T-helper 22 cell (primary cell): ENCODE measurements around the gene ZSCAN31.
"Not testable (repeated sequence)": the region's sequence is repeated elsewhere in the genome, so short reads cannot be mapped to it uniquely, and the experiment has no call there.

Experiments
- DNase-seq: peaks from one replicate; pipeline ENCODE4 v3.0.0-alpha.2; 2020; ENCODE audit warnings: low read depth

ZSCAN31 gene

DNA sequence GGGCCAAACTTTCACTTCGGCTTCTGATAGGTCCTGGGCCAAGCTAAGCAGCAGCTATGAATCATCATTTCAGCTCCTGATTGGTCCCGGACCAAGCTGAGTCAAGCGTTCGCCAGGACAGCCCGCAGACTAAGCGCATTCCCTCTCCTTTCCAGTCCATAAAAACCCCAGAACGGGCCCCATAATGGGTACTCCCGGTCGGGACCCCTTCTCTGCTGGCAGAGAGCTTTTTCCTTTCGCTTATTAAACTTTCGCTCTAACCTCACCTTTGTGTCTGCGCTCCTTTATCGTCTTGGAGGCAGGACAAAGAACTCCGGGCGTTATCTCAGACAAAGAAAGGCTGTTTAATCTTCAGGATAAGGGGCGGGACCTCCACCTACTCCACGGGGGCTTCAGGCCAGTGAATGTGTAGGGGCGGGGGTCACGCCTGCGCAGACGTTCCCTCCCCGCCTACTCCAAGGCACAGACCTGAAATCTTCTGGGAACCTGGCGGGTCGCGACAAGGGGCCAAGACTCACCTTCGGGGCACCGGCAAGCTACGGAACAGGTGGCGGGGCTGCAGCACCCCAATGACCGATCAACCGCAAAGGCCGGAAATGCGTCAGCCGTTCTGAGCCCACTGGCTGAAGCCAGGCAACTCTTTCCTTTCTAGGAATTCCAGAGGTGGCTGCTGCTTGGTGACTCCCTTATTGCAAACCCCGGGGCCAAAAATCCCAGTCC is at the start of gene ZSCAN31:
Gene ZSCAN31, minus strand, starts transcription at position 585 of the 720 bp plus-strand sequence. CDS start 6,465 bp downstream, outside the sequence.
- peak; percentile 71 for DNase-seq

DNA sequence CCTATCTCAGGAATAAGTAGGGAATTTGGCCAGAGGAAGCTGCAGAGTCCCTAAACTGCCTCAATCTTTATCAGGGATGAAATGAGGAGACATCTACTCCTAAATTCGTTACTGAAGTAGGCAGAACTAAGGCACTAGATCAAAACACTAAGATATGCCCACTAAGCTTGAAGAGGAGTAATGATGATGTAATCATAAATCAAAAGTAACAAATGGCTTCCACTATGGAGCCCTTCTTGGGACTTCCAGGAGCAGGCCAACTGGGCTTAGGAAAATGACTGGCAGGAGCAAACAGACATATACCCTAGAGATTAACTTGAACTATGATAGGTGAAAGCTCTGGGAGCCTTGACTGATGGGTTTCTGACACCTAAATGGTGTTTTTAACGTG is 48.2 kb upstream of the ZSCAN31 start:
- DNase-seq, result no peak

DNA sequence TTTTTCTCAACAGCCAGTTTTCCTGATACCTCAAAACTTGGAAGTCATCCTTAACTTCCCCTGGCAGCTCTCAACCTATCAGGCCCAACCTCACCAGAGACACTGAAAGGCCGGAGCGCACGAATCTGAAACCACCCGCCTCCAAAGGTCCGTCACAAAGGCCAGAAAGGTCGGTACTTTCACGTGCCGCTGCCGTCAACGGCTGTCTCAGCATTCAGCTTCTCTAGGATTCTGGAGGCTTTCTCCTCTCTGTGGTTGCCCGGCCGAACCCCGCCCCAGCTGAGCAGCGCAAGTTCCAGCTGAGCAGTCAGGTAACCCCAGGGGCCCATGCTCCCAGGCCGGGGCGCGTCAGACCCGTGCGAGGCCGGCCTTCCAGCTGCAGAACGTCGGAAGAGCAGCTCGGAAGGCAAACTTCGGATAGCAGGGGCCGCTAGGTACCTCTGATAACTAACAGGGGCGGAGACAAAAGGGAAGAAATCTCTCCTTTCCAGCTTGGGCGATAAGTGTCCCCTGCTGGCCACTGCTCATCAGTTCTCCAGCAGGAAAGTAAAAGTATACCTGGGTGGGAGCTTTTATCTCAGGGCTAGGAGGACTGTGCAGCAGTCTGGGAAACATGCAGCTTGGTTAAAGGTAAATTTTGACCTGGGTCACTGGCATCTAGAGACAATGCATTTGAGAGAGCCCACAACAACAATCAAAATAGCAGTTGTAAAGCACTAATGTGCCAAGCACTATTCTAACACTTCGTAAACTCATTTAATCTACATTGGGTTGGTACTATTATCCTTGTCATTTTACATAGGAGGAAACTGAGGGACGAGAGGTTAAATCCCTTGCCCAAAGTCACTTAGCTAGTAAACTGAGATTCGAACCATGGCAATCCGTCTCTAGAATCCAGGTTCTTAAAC is 47.5 kb upstream of the ZSCAN31 start:
- no peak for DNase-seq

DNA sequence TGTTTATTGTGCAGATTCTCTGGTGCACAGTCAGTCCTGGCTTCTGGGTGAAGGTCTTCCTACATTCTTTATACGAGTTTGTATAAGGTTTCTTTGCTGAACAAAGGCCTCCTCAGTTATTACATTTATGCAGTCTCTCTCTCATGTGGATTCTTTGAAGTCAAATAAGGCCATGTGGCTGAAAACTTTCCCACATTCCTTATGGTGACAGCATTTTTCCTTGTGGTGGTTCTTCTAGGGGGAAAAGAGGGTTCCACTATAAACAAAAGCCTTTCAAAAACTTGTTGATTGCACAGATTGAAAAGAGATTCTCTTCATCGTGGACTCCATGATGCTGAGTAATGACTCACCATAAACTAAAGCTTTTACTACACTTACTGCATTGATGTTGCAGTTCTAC is 44.4 kb upstream of the ZSCAN31 start:
- DNase-seq, result no peak

DNA sequence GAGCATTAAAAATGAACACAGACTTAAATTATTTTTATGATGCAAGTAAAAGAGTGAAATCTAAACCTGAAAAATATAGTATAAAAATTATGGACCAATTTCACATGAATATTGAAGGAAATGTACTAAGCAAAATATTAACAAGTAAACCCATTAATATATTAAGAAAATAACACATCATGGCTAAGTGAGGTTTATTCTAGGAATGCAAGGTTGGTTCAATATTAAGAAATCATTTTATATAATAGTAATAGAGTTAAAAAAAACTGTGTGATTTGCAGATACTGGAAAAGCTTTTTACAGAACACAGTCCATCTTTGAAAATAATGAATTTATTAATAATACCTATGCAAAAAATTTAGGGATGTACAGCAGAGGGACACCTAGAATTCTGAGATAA is 42.7 kb upstream of the ZSCAN31 start:
- DNase-seq, result no peak

DNA sequence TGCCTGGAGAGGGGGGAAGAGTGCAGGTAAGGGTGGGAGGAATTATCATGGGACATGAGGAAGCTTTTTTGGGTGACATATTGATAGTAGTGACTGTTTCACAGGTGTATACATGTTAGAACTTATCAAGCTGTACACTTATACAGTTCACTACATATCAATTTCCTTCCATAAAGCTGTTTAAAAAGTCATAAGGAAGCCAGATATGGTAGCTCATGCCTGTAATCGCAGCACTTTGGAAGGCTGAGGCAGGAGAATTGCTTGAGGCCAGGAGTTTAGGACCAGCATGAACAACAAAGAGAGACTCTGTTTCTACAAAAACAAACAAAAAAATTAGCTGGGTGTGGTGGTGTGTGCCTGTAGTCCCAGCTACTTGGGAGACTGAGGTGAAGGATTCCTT is 41.9 kb upstream of the ZSCAN31 start:
- DNase-seq, result no peak

DNA sequence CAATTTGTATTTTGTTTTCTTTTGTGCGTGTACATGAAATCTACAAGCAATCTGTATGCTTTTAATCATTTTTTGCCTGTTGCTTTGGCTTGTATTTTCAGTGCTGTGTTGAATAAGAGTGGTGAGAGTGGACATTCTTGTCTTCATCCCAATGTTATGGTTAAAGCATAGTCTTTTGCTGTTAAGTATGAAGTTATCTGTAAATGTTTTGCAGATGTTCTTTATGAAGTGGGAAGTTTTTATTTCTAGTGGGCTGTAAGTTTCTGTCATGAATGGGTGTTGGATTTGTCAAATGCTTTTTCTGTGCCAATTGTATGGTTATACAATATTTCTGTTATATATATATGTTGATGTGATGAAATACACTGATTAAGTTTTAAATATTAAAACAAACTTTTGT is 38.0 kb upstream of the ZSCAN31 start:
- no peak for DNase-seq

DNA sequence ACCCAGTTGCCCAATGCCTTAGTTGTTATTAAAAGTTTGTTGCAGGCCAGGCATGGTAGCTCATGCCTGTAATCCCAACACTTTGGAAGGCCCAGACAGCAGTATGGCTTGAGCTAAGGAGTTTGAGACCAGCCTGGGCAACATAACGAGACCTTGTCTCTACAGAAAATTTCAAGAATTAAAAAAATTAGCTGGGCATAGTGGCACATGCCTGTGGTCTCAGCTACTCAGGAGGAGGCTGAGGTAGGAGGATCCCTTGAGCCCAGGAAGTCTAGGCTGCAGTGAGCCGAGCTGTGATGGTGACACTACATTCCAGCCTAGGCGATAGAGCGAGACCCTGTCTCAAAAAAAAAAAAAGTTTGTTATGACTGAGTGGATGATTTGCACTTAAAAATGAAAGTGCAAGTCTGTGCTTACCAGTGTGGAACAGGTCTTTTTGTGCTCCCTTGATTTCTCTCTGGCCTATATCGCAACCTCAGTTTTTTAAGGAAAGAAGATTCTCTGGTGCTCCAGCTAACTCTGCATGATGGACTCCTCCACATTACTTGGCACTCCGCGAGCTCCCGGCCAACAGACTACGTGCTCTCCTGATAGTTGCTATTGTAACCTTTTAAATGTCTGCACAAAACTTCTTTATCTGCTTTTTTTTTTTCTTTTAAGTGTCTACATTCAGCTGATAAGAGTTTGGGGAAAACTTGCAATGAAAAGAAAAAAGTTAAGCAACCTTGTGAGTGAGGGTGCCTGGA is 35.9 kb upstream of the ZSCAN31 start:
- DNase-seq, result no peak

DNA sequence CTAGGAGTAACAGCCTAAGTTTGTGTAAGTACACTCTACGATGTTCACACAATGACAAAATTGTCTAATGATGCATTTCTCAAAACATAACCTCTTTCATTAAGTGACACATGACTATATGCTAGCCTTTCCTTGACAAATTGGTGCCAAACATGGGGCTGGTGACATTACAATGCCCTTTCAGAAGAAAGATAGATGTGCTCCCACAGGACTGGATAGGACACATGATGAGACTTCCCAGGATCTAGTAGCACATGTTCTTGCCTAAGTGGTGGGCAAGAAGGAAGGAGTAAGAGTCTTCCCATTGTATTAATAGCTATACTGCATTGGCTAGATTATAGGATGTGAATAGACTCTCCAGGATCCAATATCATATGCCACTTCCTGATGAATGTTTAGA is 35.3 kb upstream of the ZSCAN31 start:
- no peak for DNase-seq

GRCh38 chr6:28370440-28370839 is 34.5 kb upstream of the ZSCAN31 start:
- DNase-seq, result no peak

DNA sequence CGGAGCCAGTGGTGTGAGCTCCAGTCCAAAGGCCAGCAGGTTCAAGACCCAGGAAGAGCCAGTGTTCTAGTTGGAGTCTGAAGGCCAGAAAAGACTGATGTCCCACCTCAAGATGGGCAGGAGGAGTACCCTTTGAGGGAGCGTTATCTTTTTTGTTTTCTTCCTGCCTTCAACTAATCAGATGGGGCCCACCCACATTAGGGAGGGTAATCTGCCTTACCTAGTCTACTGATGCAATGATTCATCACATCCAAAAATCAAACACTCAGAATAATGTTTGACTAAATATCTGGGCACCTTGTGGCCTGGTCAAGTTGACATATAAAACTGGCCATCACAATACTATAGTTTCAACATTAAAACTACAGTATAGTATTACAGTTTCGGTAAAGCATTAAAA is 33.5 kb upstream of the ZSCAN31 start:
- DNase-seq, result no peak

DNA sequence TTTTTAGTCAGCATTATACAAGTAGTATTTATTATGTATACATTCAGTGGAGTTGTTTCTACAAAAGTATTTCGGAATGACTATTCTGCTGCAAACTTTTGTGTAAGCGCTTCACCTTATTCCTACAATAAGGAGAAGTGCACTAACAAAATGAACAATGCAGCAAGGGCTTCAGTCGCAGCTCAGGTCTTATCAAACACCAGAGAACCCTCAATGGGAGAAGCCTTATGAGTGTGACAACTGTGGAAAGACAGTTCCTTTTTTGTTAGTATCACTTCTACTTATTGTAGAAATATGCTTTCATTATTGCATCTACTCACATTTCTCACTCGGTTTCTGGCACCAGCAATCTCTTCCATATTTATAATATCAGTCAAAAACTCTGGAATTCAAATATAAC is 32.6 kb upstream of the ZSCAN31 start:
- DNase-seq, result no peak

GRCh38 chr6:28365590-28365989 is 29.6 kb upstream of the ZSCAN31 start:
- not testable (repeated sequence) for DNase-seq

DNA sequence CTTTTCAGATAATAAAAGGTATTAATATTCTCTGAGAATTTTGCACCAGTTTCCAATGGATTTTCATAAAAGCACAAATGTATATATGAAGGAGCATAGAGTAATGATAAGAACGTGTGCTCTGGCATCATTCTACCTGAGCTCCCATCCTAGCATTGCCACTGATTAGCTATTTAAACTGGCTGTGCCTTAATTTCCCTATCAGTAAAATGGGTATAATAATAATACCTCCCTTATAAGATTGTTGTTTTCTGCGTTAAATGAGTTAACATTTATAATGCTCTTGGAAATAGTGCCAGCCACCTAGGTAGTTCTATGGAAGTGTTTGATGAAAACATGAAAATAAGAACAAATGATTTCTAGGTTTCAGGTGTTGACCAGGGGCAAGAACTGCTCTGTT is 25.0 kb upstream of the ZSCAN31 start:
- DNase-seq, result no peak

GRCh38 chr6:28359562-28359961 is 23.6 kb upstream of the ZSCAN31 start:
- DNase-seq, result not testable (repeated sequence)

GRCh38 chr6:28357036-28357435 is 21.1 kb upstream of the ZSCAN31 start:
- DNase-seq, result no peak

- DNase-seq, result no peak
Observed at GRCh38 chr6:28356666-28357020, 20.7 kb upstream of the ZSCAN31 start.

DNA sequence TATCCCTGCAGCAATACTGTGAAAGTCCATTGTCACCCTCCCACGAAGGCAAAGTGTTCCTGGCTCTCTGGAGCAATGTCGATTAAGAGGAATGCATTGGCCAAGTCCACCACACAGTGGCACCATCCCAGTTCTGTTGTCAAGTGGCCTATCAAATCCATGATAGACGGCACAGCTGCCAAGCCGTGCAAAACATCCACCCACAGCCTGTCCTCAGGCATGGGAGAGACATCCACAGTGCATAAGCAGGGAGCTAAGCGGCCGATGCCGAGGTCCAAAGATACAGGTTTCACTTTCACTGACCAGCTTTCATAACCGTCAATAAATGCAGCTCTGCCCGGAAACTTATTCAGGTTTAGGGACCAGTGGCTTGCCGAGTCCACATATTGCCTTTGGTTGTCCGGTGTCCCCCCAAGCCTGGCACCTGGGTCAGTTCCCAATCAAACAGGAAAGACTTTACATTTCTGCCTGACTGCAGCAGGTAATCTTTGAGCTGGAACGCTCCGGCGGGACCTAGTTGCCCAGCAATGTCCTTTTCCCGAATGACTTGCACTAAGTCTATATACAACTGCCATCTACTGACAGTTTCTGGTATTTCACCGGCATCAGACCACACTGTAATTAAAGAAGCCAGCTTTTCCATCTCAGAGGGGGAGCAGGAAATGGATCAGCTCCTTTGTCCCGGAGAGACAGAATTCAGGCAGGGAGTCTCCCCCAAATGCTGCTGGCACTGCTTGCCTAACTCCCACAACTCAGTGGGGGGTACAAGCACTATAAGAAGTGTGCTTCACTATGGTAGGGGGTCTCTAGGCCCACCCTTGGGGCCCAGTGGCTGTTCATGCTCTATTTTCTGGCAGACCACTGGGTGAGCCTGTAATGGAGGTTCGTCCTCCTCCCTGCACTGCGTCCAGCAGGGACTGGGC is 20.1 kb upstream of the ZSCAN31 start:
- peak; percentile 25 for DNase-seq

DNA sequence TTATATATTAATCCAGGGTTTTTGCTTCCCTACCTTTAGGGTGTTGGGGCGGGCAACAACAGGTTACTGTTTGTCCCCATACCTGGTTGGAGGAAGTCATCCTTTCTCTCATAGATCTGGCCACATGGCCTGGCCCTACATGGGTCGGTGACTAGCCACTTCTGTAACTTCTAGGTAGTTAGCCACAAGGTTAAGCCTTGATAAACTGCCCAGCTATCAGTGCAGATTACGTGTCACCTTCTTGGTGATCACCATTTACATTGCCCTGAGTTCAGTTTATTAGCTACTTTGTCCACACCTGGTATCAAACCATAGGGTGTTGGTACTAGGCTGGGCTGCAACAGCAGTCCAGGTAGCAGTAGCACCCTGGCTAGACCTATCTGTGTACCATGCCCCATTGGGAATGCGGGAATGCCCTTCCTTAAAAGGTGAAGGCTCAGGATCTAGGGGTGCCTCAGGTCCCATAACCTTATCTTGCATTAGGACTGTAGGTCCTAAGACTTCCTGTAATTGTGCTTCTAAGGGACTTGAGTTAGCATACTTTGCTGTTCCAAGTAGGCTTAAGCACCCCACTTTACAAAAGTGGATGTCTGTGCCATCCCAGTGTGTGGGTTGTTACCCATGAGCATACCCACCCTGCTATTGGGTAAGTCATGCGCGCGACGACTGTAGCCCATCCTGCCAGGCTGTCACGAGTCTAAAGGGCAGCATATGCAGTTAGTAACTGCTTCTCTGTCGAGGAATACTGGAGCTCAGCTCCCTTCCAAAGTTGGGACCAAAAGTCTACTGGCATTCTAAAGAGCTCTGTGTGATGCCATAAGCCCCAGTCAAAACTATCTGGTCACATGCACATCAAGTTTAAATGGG is 19.0 kb upstream of the ZSCAN31 start:
- DNase-seq, result no peak

DNA sequence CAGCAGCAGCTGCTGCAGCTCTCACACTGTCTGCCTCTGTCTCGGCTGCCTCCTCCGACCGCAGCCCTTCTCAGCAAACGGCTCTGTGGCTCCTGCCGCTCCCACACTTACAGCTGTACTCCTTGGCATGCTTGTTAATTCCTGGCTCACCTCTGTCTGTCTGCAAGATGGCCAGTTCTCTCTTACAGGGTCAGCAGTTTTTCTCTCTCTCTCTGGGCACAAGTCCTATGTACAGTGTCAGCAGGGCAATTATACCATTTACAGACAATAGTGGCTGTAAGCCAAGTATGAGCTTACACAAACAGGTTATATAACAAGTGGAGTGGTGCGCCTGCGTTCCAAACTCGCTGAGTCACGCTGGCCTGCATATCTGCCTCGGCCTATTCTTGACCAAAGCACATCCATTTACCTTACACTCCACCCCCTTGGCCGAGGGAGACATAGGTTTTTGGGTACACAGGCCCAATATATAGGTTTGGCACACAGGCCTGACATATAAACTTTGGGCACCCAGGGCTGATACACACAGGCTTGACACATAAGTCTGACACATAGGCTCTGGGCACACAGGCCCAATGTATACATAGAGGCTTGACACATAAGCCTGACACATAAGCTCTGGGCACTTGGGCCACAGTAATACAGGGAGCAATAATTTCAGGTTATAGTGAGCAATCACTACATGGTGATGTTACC is 18.2 kb upstream of the ZSCAN31 start:
- no peak for DNase-seq
